Activated naive CD4-positive, alpha-beta T cell treated with anti-CD3 and anti-CD28 coated beads for 36 hours (primary cell): ENCODE results near the gene TWIST2. TPM values are rescaled to one million over a fixed set of nuclear protein-coding genes. Genes with fewer than 3 reads are reported as not detected.

Source experiments
- CTCF ChIA-PET: fragments of 350-600 bp; sonication (Branson Sonifier 250); formaldehyde crosslinking; loops from one replicate; lab custom pipeline; 2021; ENCODE audit warnings: antibody characterized with exemption; lab: Charles Lee
- DNase-seq: peaks from one replicate; pipeline ENCODE4 v3.0.0-alpha.2; 2020
- H3K27ac Mint-ChIP-seq: one replicate; pipeline ENCODE4 v1.8.0; 2021; ENCODE audit warnings: mild to moderate bottlenecking, mixed read lengths
- H3K27me3 Mint-ChIP-seq: one replicate; pipeline ENCODE4 v1.8.0; 2021; ENCODE audit warnings: low read depth, mixed read lengths
- H3K36me3 Mint-ChIP-seq: one replicate; pipeline ENCODE4 v1.8.0; 2021; ENCODE audit warnings: low read depth, mixed read lengths
- H3K4me1 Mint-ChIP-seq: one replicate; pipeline ENCODE4 v1.8.0; 2021; ENCODE audit warnings: low read depth, mixed read lengths
- H3K4me3 Mint-ChIP-seq: one replicate; pipeline ENCODE4 v1.8.0; 2021; ENCODE audit warnings: mild to moderate bottlenecking, moderate library complexity, mixed read lengths
- H3K9me3 Mint-ChIP-seq: one replicate; pipeline ENCODE4 v1.8.0; 2021; ENCODE audit warnings: mixed read lengths
- intact Hi-C: fragments of 100-400 bp; cut with micrococcal nuclease; formaldehyde crosslinking; loops from one replicate; pipeline ENCODE4 v1.15.1; 2023
- total RNA-seq, 2 experiments: library from RNA; stranded (reverse); gene quantifications; one replicate each; pipeline ENCODE4 v1.2.3, GENCODE V29; 2021

Gene TWIST2
- total RNA-seq, 2 experiments from 2014 or later, result not detected

DNA sequence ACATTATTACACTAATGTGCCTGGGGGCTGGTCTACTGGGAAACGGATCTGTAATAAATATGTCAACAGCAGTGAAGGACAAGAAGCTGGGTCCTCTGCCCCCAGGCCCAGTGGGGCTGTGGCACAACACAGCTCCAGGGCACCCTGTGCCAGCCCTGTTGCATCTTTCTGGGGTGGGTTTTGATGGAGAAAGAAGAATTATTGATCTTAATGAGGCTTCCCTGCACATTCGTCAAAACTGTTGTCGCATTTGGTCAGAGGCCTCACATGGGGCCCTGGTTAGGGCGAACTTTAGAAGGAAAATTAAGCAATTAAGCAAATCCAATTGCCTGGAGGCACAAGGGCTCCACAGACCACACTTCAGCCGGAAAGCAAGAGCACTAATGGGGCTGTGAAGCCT, 30.0 kb upstream of the TWIST2 start:
- CTCF ChIA-PET, result no interaction called here
- intact Hi-C loops, result no loop called here
- Mint-ChIP-seq H3K36me3 (no peaks in the 10 kb centered on the region), H3K4me3 (no peak overlapping the region), H3K4me1 (no peaks in the 10 kb centered on the region), H3K9me3 (peaks cover 4% of the 10 kb centered on the region), H3K27me3 (peaks cover 48% of the 10 kb centered on the region), H3K27ac (no peak overlapping the region)
- DNase-seq, result no peak

DNA sequence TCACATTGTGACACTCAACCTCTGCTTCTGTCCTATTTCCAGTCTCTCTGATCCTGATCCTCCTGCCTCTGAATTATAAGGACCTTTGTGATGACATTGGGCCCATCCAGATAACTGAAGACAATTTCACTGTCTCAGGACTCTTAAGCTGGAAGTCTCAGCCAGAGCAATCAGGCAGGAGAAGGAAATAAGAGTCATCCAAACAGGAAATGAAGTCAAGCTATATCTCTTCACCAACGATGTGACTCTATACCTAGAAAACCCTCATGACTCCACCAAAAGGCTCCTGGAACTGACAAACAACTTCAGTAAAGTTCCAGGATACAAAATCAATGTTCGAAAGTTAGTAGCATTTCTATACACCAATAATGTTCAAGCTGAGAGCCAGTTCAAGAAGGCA, 29.3 kb upstream of the TWIST2 start:
- peaks cover 4% of the 10 kb centered on the region for H3K9me3 Mint-ChIP-seq
- H3K4me1 Mint-ChIP-seq, result no peaks in the 10 kb centered on the region
- H3K27ac Mint-ChIP-seq, result no peak overlapping the region
- CTCF ChIA-PET, result no interaction called here
- intact Hi-C loops, result no loop called here
- DNase-seq, result no peak
- peaks cover 53% of the 10 kb centered on the region for H3K27me3 Mint-ChIP-seq
- no peaks in the 10 kb centered on the region for H3K36me3 Mint-ChIP-seq
- H3K4me3 Mint-ChIP-seq, result no peak overlapping the region

DNA sequence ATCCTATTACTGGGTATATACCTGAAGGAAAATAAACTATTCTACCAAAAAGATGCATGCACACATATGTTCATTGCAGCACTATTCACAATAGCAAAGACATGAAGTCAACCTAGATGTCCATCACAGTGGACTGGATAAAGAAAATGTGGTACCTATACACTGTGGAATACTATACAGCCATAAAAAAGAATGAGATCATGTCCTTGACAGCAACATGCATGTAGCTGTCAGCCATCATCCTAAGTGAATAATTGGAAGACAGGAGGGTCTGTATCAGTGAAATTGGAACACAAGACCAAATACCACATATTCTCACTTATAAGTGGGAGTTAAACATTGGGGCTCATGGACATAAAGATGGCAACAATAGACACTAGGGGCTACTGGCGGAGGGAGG, 27.7 kb upstream of the TWIST2 start:
- CTCF ChIA-PET, result no interaction called here

DNA sequence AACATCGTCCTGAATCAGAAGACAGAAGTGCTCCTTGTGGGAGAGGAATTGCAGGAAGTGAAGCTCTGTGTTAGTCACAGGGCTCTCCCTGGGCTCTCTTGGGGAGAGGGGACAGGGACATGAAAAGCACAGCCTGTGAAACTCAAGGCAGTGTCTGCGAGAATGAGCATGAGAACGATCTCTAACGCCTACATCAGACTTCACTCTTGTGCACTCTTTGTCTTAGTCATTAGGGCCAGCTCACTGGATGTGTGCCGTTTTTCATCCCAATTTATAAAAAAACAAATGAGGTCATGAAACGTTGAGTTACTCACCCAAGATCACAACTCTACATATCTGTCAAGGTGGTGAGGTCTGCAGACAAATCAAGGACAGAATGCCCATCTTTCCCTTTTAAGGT, 27.0 kb upstream of the TWIST2 start:
- H3K36me3 Mint-ChIP-seq, result peaks cover 2% of the 10 kb centered on the region
- peaks cover 8% of the 10 kb centered on the region for H3K9me3 Mint-ChIP-seq
- peaks cover 62% of the 10 kb centered on the region for H3K27me3 Mint-ChIP-seq
- H3K4me1 Mint-ChIP-seq, result no peaks in the 10 kb centered on the region
- intact Hi-C loops, result no loop called here
- DNase-seq, result no peak
- H3K27ac Mint-ChIP-seq, result no peak overlapping the region
- CTCF ChIA-PET, result no interaction called here
- no peak overlapping the region for H3K4me3 Mint-ChIP-seq

More for the DNA sequence above, 27.7 kb upstream of the TWIST2 start:
- Mint-ChIP-seq H3K4me3 (no peak overlapping the region), H3K27ac (no peak overlapping the region), H3K9me3 (peaks cover 8% of the 10 kb centered on the region), H3K36me3 (peaks cover 2% of the 10 kb centered on the region), H3K27me3 (peaks cover 59% of the 10 kb centered on the region), H3K4me1 (no peaks in the 10 kb centered on the region)
- intact Hi-C loops, result no loop called here
- DNase-seq, result no peak

DNA sequence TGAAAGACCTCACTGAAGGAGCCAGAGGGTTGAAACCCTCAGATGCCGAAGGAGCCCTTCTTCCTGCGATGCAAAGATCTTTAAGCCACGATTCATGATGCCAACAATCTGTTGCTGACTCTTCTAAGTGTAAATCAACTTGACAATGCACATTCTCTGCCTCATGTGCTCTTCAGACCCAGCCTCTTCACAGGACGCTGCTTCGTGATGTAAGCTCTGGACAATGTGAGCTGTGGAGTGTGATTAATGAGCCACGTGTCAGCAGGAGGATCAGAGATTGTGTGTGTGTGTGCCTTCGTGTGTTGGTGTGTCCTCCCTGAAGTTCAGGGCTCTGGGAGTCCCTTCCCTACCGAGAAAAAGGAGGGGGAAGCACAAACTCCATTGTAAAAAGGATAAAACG, 26.5 kb upstream of the TWIST2 start:
- peaks cover 2% of the 10 kb centered on the region for H3K36me3 Mint-ChIP-seq
- no peak overlapping the region for H3K4me3 Mint-ChIP-seq
- H3K4me1 Mint-ChIP-seq, result no peaks in the 10 kb centered on the region
- CTCF ChIA-PET, result no interaction called here
- no peak overlapping the region for H3K27ac Mint-ChIP-seq
- peaks cover 63% of the 10 kb centered on the region for H3K27me3 Mint-ChIP-seq
- intact Hi-C loops, result no loop called here
- peaks cover 8% of the 10 kb centered on the region for H3K9me3 Mint-ChIP-seq
- DNase-seq, result no peak

DNA sequence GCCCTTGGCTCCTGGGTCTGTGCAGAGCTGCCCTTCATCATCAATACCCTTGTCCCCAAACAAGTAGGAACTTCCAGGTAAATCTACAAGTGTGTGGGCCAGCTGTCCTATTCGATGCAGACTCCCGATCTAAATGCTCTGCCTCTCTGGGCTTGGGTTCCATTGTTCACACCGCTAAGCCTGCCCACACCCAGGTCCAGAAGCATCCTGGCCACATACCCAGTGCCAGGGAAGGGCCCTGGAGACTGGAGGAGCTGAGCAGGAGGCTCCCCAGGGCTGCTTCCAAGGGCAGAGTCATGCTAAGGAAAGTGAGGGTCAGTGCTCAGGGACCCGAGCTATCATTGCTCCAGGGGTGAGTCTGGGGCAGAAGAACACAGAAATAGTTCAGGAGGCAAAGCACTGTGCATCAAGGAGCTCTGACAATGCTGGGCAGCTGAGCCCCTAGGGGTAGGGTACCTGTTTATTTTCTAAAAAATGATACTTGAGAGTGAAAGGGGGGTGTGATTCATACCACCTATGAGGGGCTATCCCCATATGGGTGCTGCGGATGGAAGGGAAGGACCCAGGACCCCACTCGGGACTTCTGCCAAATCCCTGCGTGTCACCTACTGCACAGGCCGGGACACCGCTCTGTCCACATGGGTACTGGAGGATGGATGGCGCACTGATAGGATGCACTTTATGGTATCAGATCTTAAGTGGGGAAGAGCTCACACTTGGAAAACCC, 25.8 kb upstream of the TWIST2 start:
- DNase-seq, result no peak
- Mint-ChIP-seq H3K27me3 (peaks cover 59% of the 10 kb centered on the region), H3K4me1 (no peaks in the 10 kb centered on the region), H3K27ac (no peak overlapping the region), H3K4me3 (no peak overlapping the region), H3K36me3 (peaks cover 2% of the 10 kb centered on the region), H3K9me3 (peaks cover 8% of the 10 kb centered on the region)
- CTCF ChIA-PET, result interaction anchor here (0.6 kb wide), 1 partner anchor 22 kb away, joined by 3 read pairs; no protein-coding TSS in a partner anchor
- intact Hi-C loops, result no loop called here

DNA sequence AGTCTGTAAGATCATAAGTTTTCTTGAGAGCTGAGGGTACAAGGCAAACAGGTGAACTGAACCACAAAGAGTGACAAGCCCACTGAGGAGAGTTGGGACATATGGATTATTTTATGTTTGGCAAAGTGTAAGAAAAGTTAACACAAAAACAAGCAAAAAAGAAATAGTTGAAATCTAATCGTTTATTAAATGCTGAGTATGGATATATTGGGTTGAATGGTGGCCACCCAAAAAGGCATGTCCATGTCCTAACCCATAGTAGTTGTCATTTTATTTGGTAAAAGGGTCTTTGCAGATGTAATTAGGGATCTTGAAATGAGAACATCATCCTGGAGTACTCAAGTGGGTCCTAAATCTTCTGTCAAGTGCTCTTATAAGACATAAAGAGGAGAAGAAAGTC, 24.9 kb upstream of the TWIST2 start:
- Mint-ChIP-seq H3K27me3 (peaks cover 56% of the 10 kb centered on the region), H3K9me3 (peaks cover 8% of the 10 kb centered on the region), H3K4me1 (no peaks in the 10 kb centered on the region), H3K36me3 (peaks cover 2% of the 10 kb centered on the region), H3K4me3 (no peak overlapping the region), H3K27ac (no peak overlapping the region)
- DNase-seq, result no peak
- CTCF ChIA-PET, result no interaction called here
- intact Hi-C loops, result no loop called here

DNA sequence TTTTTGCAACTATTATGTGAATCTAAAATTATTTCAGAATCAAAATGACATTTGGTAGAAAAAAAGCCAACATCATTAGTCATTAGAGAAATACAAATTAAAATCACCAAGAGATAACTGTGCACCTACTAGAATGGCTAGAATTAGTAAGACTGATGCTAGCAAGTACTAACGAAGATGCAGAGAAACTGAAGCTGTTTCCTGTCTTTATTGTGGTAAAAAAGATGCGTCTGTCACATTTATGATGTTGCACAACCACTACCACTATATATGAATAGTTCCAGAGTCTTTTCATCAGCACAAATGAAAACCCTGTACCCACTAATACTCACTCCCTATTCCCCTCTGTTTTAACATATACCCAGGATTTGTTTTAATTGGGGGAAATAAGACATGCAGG, 16.7 kb upstream of the TWIST2 start:
- Mint-ChIP-seq H3K36me3 (no peaks in the 10 kb centered on the region), H3K4me3 (no peak overlapping the region), H3K27me3 (peaks cover 42% of the 10 kb centered on the region), H3K4me1 (peaks cover 5% of the 10 kb centered on the region), H3K27ac (no peak overlapping the region), H3K9me3 (no peaks in the 10 kb centered on the region)
- no peak for DNase-seq
- intact Hi-C loops, result no loop called here
- CTCF ChIA-PET, result no interaction called here

DNA sequence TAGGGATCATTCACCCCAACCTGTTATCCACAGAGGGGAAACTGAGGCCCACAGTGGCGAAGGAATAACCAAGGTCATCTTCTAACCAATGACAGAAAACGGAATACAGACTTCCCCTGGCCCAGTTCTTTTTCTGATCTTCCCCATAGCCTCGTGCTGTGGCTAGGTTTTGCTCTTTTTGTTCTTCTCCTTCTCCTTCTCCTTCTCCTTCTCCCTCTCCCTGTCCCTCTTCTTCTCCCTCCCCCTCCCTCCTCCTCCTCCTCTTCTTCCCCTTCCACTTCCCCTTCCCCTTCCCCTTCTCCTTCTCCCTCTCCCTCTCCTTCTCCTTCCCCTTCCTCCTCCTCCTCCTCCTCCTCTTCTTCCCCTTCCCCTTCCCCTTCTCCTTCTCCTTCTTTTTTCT, 12.9 kb upstream of the TWIST2 start:
- intact Hi-C loops, result no loop called here
- no peaks in the 10 kb centered on the region for H3K36me3 Mint-ChIP-seq
- H3K27me3 Mint-ChIP-seq, result peaks cover 36% of the 10 kb centered on the region
- CTCF ChIA-PET, result no interaction called here
- no peak overlapping the region for H3K4me3 Mint-ChIP-seq
- H3K9me3 Mint-ChIP-seq, result no peaks in the 10 kb centered on the region
- peaks cover 5% of the 10 kb centered on the region for H3K4me1 Mint-ChIP-seq
- DNase-seq, result no peak
- no peak overlapping the region for H3K27ac Mint-ChIP-seq

DNA sequence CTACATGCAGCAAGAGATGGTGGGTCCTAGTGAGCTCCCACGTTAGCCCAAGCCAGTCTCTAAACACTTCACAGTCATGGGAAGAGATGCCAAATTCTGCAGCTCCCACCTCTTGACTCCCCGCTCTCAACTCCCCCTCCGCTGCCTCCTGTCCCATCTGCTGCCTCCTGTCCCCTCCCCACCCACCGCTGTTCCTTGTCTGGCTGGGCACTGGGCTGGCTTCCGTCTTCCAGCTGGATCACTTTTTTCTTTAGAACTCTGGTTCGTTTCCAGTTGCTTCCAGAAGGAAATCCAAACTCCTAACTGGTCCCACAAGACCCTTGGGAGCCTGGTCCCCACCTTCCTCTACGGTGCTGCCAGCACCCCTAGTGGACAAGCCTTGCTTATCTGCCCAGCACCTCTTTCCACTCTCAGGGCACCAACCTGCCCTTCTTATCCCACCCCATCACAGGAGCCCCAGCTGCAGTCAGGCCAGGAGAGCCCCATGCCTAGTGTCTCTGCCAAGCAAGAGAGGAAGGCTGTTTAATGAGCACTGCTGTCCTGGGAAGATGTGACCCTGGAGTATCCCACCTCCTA, 12.1 kb upstream of the TWIST2 start:
- Mint-ChIP-seq H3K27me3 (peaks cover 37% of the 10 kb centered on the region), H3K36me3 (no peaks in the 10 kb centered on the region), H3K27ac (no peak overlapping the region), H3K4me3 (no peak overlapping the region), H3K9me3 (no peaks in the 10 kb centered on the region), H3K4me1 (peaks cover 5% of the 10 kb centered on the region)
- intact Hi-C loops, result no loop called here
- CTCF ChIA-PET, result no interaction called here
- DNase-seq, result no peak

DNA sequence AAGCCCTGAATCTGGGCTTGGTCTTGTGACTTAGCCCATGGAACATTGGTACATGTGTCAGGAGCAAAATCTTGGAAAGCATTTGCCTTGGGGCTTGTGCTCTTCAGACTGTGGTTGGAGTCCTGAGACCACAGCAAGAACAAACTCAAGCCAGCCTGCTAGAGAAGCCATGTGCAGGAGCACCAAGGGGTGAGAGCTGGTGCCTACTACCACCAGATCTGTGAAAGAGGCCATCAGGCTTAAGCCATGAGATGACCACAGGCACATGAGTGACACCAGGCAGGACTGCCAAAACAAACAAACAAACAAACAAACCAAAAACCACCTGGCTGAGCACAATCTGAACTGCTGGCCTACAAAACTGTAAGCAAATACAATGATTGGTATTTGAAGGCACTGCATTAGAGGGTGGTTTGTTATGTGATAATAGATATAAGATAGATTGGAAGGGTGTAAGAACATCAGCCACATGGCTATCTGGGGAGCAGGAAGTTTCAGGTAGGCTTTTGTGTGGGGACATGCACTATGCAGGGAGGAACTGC, 9.0 kb upstream of the TWIST2 start:
- H3K27me3 Mint-ChIP-seq, result peaks cover 22% of the 10 kb centered on the region
- H3K4me1 Mint-ChIP-seq, result no peaks in the 10 kb centered on the region

DNA sequence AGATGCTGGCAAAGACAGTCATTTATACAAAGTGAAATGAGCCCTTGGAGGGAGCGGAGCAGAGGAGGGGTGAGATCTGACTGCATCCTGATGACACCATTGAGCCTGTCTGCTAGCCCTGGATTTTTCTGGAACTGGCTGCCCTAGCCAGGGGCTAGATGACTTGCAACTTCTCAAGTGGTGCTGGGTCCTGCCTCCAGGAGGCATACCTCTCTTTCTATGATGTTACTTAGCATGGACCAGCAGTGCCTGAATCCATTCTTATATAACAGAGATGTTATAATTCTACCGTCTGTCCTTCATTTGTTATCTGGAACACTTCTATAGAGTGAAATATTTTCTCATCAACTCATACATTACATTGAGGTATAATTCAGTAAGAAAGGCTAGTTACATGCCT, 8.5 kb upstream of the TWIST2 start:
- H3K36me3 Mint-ChIP-seq, result no peaks in the 10 kb centered on the region

More for the DNA sequence above, 9.0 kb upstream of the TWIST2 start:
- intact Hi-C loops, result no loop called here
- Mint-ChIP-seq H3K27ac (no peak overlapping the region), H3K36me3 (no peaks in the 10 kb centered on the region), H3K9me3 (no peaks in the 10 kb centered on the region), H3K4me3 (no peak overlapping the region)
- CTCF ChIA-PET, result no interaction called here
- no peak for DNase-seq

More for the DNA sequence above, 8.5 kb upstream of the TWIST2 start:
- no peaks in the 10 kb centered on the region for H3K9me3 Mint-ChIP-seq
- intact Hi-C loops, result no loop called here
- H3K27me3 Mint-ChIP-seq, result peaks cover 25% of the 10 kb centered on the region
- H3K4me3 Mint-ChIP-seq, result no peak overlapping the region
- no peak for DNase-seq
- no peaks in the 10 kb centered on the region for H3K4me1 Mint-ChIP-seq
- H3K27ac Mint-ChIP-seq, result no peak overlapping the region
- CTCF ChIA-PET, result no interaction called here
